Cardiac fibroblast (primary cell): ENCODE data around the gene SMARCD1.
A peak's percentile ranks its signal among the peaks of the same experiment; 100 is the strongest.

Experiments used
- DNase-seq, 2 donors: peaks; one replicate each; pipeline versions ENCODE4 v3.0.0 to v3.0.0-alpha.2; 2010; ENCODE audit warnings: low read depth in 2 of 2
- H3K4me3 ChIP-seq, 2 donors: replicated peaks in 1 of 2; 1 replicate in 1 of 2; 2 replicates in 1 of 2; pipeline ENCODE4 v1.5.1; 2011; ENCODE audit warnings: low read depth in 2 of 2, low read length in 2 of 2, mild to moderate bottlenecking in 2 of 2, moderate library complexity in 1 of 2
- TF ChIP-seq, protein P1 (sequence below): IDR thresholded peaks from one replicate; pipeline ENCODE4 v1.5.1; 2011; ENCODE audit warnings: low read depth, mild to moderate bottlenecking, low read length, inconsistent platforms

SMARCD1 gene

DNA sequence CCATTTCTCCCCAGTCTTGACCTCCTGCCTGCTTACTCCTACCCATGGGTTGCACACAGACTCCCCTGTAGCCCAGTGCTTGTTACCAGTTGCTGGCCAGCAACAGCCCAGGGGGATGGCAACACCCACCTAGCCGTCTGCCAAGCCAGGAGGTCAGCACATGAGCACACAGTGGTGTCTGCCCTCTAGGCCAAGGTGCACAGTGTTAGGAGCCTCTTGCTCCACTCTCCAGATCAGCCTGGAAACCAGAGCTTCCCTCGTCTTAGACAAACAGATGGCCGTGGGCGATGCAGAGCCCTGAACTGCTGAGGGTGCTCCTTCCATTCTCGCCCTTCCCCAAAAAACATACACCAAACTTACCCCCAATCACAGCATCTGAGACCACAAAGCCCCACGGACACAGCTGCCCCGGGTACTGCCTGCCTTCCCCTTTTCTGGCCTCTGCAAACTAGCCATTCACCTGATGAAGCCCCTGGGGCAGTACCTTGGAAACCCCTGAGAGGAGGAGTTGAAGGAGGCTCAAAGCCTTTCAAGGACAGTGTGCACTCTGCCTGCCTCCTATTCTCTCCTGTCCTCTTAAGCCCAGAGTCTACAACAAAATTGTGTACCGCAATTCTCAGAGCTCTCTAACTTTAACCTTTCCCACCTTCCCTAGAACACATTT lies 17.6 kb downstream of the SMARCD1 start:
- DNase-seq = no peak
- TF ChIP-seq, protein P1, sequence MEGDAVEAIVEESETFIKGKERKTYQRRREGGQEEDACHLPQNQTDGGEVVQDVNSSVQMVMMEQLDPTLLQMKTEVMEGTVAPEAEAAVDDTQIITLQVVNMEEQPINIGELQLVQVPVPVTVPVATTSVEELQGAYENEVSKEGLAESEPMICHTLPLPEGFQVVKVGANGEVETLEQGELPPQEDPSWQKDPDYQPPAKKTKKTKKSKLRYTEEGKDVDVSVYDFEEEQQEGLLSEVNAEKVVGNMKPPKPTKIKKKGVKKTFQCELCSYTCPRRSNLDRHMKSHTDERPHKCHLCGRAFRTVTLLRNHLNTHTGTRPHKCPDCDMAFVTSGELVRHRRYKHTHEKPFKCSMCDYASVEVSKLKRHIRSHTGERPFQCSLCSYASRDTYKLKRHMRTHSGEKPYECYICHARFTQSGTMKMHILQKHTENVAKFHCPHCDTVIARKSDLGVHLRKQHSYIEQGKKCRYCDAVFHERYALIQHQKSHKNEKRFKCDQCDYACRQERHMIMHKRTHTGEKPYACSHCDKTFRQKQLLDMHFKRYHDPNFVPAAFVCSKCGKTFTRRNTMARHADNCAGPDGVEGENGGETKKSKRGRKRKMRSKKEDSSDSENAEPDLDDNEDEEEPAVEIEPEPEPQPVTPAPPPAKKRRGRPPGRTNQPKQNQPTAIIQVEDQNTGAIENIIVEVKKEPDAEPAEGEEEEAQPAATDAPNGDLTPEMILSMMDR = no peak
- H3K4me3 ChIP-seq = no peak overlapping the region

DNA sequence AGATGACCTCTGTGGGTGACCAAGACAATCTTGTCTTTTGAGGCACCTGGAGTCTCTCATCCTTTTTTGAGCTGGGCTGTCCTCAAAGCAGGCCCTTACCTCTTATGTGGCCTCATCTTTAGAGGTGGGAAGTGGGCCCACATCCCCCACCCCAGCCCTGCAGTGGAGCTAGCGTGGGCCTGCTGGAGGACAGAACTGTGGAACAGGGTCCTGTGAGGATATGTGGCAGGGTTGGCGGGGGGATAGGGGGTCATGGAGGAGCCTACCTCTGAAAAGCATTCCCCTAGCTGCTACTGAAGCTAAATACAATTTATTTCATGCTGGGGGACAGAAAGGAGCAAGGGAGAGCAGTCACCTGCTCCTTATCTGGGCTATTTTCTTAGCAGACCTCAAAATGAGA lies 18.2 kb downstream of the SMARCD1 start:
- TF ChIP-seq, protein P1 = no peak
- no peak overlapping the region for H3K4me3 ChIP-seq
- DNase-seq = no peak

DNA sequence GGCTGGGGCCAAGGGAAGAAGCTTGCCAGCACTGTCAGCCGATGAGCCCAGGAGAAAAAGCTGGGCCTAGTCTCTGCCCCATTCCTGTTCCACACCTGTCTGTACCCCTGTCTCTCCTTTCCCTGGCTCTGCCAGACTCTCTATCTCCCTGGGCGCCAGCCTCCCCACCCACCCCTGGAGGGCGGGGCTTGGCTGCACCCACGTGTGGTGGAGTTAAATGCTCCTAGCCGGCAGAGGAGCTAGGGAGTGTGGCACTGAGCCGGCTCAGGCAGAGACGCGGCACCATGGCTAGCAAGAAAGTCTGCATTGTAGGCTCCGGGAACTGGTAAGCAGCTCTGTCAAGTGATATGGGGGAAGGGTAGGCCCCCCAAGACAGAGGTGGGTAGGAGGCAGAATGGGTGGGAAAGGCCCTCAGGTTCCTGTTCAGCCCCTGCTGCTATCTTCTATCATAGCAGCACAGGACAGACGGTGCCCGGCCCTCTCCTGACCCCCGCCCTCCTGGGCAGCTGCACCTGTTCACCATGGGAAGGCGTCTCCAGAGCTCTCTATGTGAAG lies 18.7 kb downstream of the SMARCD1 start, which contains the start of gene GPD1:
Gene GPD1, plus strand, starts transcription at position 242 of the 555 bp plus-strand sequence. Its CDS starts 43 bp downstream, at position 285.
- H3K4me3 ChIP-seq = no peak within 1 kb of the TSS

DNA sequence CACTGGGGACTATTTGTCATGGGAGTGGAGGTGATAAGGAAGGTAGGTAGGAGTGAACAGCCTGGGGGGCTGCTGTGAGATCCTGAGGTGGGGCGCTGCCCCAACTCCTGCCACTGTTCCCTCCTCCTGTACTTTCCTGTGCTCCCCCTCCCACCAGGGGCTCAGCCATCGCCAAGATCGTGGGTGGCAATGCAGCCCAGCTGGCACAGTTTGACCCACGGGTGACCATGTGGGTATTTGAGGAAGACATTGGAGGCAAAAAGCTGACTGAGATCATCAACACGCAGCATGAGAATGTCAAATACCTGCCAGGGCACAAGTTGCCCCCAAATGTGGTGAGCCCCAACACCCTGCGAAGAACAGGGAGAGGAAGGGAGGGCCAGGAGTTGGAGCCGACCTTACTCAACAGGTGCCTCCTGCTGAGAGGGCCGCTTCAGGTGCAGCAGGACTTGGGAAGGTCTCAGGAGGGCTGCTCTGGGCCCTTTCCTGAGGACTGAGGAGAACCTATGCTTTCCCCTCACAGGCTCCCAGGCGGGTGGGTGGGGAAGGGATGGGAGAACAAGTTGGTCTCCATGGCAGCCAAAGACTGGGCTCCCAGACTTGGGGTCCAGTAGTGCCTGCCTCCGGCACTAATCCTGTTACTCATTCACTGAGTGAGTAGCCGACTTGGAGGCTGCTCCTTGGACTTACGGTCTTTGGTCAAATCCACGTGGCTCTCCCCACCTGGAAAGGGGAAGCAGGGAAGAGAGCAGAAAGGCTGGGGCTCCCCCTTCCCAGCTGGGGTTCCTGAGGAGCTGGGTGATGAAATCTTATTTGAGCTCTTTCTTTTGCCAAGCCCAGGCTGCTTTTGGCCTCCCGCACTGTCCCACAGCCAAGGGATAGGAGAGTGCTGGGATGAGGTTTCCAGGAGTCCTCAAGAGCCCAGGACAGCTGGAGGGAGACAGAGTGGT lies 19.6 kb downstream of the SMARCD1 start:
- DNase-seq = peak in 1 of 2 donors; percentile 12
- TF ChIP-seq, protein P1 = no peak
- no peak overlapping the region for H3K4me3 ChIP-seq

More for the DNA sequence above, 18.7 kb downstream of the SMARCD1 start, which contains the start of gene GPD1:
- TF ChIP-seq, protein P1 = no peak
- DNase-seq = peak; percentile 35 to 55

DNA sequence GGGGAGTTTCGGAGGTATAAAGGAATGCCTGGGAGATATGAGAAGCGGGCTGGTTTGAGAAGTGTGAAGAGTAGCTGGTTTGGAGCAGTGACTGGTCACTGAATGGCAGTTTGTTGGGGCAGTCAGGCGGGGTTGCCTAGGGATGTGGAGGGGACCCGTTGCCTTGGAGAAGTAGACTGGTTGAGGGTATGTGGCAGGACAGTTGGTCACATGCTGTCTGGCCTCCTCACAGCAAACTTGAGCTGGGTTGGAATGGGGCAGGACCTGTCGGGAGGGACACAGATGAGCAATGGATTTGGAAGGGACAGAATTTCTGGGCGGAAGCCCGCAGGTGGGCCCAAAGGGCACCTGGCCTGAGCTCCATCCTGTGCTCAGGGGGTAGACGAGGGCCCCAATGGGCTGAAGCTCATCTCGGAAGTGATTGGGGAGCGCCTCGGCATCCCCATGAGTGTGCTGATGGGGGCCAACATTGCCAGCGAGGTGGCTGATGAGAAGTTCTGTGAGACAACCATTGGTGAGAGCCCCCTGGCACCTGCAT lies 20.8 kb downstream of the SMARCD1 start:
- H3K4me3 ChIP-seq = no peak overlapping the region
- no peak for DNase-seq
- TF ChIP-seq, protein P1 = no peak

DNA sequence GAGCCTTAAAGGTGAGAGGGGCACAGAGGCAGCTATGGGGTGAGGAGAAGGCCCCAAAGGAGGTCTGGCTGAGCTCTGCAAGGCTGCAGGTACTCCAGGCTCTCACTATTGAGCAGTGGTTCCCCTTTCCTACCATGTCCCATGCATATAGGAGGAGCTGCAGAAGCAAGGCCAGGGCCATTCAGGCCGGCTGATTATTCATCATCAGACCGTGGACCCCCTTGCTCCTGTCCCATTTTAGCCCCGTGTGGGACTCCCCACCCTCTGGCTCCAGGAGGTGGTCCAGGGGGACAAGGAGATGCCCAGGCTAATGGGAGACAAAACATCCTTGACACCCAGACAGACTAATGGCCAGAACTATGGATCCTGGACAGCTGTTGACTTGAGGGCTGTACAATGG lies 21.8 kb downstream of the SMARCD1 start:
- H3K4me3 ChIP-seq = no peak overlapping the region
- TF ChIP-seq, protein P1 = no peak
- no peak for DNase-seq
